HG02610 (cell line): Measurements from ENCODE around the gene OR6C68.
"Not testable (repeated sequence)": the region's sequence is repeated elsewhere in the genome, so short reads cannot be mapped to it uniquely, and the experiment has no call there.

Source experiments
- ATAC-seq: cut with Tn5 transposase; IDR thresholded peaks from one replicate; pipeline ENCODE4 v1.9.1; 2021; ENCODE audit warnings: mild to moderate bottlenecking, moderate library complexity; ENCODE audit not compliant: unreplicated experiment

OR6C68 gene

GRCh38 chr12:55492078-55492477 is at the start of gene OR6C68:
Gene OR6C68, plus strand, starts transcription at chr12:55492378. Its CDS starts 0 bp downstream, at chr12:55492378.
- no peak for ATAC-seq

- no peak for ATAC-seq
Observed at GRCh38 chr12:55443776-55444175, 48.4 kb upstream of the OR6C68 start, which contains the start of gene OR6C2. Gene OR6C2, plus strand, starts transcription at chr12:55444076. Its CDS starts 8,138 bp downstream, at chr12:55452214.

GRCh38 chr12:55445357-55445756 is 46.8 kb upstream of the OR6C68 start:
- ATAC-seq: no peak

GRCh38 chr12:55446326-55446725 is 45.9 kb upstream of the OR6C68 start:
- ATAC-seq: no peak

- ATAC-seq: no peak
Observed at GRCh38 chr12:55448825-55449224, 43.4 kb upstream of the OR6C68 start.

- ATAC-seq: not testable (repeated sequence)
Observed at GRCh38 chr12:55464926-55465325, 27.3 kb upstream of the OR6C68 start.

- no peak for ATAC-seq
Observed at GRCh38 chr12:55467836-55468235, 24.3 kb upstream of the OR6C68 start.

GRCh38 chr12:55469291-55469690 is 22.9 kb upstream of the OR6C68 start:
- ATAC-seq: no peak

- ATAC-seq: no peak
Observed at GRCh38 chr12:55470088-55470829, 21.9 kb upstream of the OR6C68 start, which contains the start of gene OR6C70. Gene OR6C70, minus strand, starts transcription at chr12:55470138. Its CDS starts 0 bp downstream, at chr12:55470138.

GRCh38 chr12:55472264-55472663 is 19.9 kb upstream of the OR6C68 start:
- ATAC-seq: no peak

- not testable (repeated sequence) for ATAC-seq
Observed at GRCh38 chr12:55479136-55479535, 13.0 kb upstream of the OR6C68 start.

- ATAC-seq: not testable (repeated sequence)
Observed at GRCh38 chr12:55484284-55484683, 7.9 kb upstream of the OR6C68 start.

GRCh38 chr12:55495490-55495889 is 3.3 kb downstream of the OR6C68 start:
- no peak for ATAC-seq

GRCh38 chr12:55499231-55499630 is 7.1 kb downstream of the OR6C68 start:
- ATAC-seq: no peak

GRCh38 chr12:55499810-55500252 is 7.7 kb downstream of the OR6C68 start:
- ATAC-seq: no peak

GRCh38 chr12:55501601-55502000 is 9.4 kb downstream of the OR6C68 start:
- ATAC-seq: no peak

- no peak for ATAC-seq
Observed at GRCh38 chr12:55515696-55516095, 23.5 kb downstream of the OR6C68 start.

- no peak for ATAC-seq
Observed at GRCh38 chr12:55516391-55516790, 24.2 kb downstream of the OR6C68 start.
